ENCODE results near the gene CHST13. TPM values are rescaled to one million over a fixed set of nuclear protein-coding genes. Genes with fewer than 3 reads are reported as not detected.

The CHST13 gene
- total RNA-seq, 1 donor from 2014 or later = 0.64 TPM

DNA sequence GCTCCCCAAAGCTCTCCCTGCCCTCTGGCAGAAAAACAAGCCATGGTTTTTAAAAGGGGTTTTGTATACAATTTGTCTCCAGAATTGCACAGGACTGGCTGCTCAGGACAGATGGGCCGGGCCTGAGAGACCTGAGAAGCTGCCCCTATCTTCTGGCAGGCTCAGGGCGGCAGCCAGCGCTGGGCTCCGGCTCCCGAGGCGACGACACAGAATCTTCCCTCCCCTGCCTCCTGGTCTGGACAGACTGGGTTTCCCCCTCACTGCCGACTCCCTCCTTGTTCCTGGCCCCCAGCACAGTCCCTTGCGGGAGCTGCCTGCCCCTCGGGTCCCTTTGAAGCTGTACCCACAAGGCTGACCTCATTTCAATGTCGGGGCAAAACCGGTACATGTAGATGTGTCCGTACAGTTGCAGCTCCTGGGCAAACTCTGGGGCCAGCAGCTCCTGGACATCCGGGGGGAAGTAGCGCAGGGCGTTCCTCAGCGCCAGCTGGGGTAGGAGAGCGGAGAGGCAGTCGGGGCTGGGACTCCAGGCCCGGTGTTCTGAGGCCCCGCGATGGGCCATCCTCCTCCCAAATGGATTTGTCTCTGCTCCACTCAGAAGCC, 13.5 kb upstream of the CHST13 start:
- Histone ChIP-seq H3K27ac (no peak overlapping the region), H3K9me3 (no peaks in the 10 kb centered on the region), H3K27me3 (no peaks in the 10 kb centered on the region), H3K4me3 (no peak overlapping the region), H3K4me1 (no peaks in the 10 kb centered on the region), H3K36me3 (no peaks in the 10 kb centered on the region)
- TF ChIP-seq, protein P1, sequence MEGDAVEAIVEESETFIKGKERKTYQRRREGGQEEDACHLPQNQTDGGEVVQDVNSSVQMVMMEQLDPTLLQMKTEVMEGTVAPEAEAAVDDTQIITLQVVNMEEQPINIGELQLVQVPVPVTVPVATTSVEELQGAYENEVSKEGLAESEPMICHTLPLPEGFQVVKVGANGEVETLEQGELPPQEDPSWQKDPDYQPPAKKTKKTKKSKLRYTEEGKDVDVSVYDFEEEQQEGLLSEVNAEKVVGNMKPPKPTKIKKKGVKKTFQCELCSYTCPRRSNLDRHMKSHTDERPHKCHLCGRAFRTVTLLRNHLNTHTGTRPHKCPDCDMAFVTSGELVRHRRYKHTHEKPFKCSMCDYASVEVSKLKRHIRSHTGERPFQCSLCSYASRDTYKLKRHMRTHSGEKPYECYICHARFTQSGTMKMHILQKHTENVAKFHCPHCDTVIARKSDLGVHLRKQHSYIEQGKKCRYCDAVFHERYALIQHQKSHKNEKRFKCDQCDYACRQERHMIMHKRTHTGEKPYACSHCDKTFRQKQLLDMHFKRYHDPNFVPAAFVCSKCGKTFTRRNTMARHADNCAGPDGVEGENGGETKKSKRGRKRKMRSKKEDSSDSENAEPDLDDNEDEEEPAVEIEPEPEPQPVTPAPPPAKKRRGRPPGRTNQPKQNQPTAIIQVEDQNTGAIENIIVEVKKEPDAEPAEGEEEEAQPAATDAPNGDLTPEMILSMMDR (IDR thresholded peaks at IDR 0.05) = no peak
- no peak for ATAC-seq
- peak; percentile 51 for DNase-seq
- intact Hi-C loops (cut with DNase I) = no loop called here

DNA sequence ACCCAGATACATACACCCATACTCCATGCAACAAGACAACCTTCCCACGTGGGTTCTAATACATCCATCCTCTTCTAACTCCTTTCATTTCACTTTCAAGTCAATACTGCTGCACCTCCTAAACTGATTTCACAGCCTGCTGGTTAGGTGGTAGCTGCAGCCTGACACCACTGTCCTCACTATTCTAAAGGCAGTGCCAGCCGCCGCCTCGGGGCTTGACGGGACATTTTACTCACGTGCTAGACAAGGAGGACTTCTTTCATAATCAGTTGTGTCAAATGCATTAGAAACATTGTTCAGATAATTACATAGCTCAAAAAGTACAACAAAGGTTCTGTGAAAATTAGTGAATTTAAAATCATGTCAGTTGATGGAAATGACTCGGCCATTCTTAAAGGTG, 12.7 kb upstream of the CHST13 start:
- TF ChIP-seq, protein P1 (IDR thresholded peaks at IDR 0.05) = no peak
- peak; percentile 26 for DNase-seq
- intact Hi-C loops (cut with DNase I) = no loop called here

DNA sequence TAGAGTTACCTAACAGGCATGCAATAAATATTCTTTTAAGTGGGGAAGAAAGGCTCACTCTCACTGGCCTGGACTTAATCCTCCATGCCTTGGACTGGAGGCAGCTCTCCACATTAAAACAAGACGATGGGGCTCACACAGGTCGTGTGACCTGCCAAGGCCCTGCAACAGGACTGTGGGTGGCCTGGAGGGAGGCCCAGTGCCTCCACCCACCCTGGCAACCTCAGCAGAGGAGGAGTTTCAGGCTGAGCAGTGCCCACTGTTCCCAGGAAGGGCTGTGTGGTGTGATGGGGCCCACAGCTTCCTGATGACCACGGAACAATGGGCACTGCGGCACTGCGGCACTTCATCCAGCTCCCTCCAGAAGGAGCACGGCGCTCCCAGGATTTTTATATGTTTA, 11.9 kb upstream of the CHST13 start:
- ATAC-seq (no peak), DNase-seq (peak; percentile 50)
- intact Hi-C loops (cut with DNase I) = no loop called here

More for the DNA sequence above, 12.7 kb upstream of the CHST13 start:
- no peaks in the 10 kb centered on the region for H3K27me3 ChIP-seq
- no peaks in the 10 kb centered on the region for H3K4me1 ChIP-seq
- no peaks in the 10 kb centered on the region for H3K36me3 ChIP-seq
- H3K9me3 ChIP-seq = no peaks in the 10 kb centered on the region
- H3K27ac ChIP-seq = no peak overlapping the region
- ATAC-seq = no peak
- H3K4me3 ChIP-seq = no peak overlapping the region

DNA sequence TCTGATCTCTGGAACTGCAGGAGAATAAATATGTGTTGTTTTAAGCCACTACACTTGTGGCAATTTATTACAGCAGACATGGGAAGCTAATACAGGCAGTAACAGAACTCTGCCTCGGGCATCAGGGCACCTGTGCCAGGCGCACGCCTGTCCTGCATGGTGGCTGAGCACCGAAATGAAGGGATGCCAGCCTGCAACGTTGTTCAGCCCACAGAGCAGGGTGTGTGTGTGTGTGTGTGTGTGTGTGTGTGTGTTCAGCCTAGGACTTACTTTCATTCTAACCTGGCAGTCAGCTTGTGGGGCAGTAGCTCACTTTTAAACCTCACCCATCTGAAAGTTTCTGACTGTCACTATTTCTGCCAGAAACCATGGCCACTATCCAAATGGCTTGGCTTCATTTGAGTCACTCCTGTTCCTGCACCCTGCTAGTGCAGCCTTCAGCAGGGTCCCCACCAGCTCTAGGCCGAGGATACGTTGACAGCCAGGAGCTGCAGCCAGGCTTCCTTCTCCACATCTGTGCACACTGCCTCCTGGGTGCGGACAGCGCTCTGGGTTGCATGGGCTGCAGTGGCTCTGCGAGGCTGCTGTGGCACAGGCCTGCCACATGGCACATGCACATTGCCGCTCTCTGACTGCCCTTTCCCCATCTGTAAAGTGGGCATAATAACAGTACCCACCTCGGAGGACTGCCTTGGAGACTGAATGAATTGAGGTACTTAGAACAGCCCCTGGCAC, 10.9 kb upstream of the CHST13 start:
- Histone ChIP-seq H3K36me3 (no peaks in the 10 kb centered on the region), H3K4me3 (no peak overlapping the region), H3K27ac (no peak overlapping the region), H3K9me3 (no peaks in the 10 kb centered on the region), H3K4me1 (no peaks in the 10 kb centered on the region), H3K27me3 (no peaks in the 10 kb centered on the region)
- ATAC-seq (no peak), DNase-seq (peak; percentile 55)
- intact Hi-C loops (cut with DNase I) = no loop called here
- TF ChIP-seq, protein P1 (IDR thresholded peaks at IDR 0.05) = no peak

More for the DNA sequence above, 11.9 kb upstream of the CHST13 start:
- Histone ChIP-seq H3K27ac (no peak overlapping the region), H3K36me3 (no peaks in the 10 kb centered on the region), H3K27me3 (no peaks in the 10 kb centered on the region), H3K4me1 (no peaks in the 10 kb centered on the region), H3K4me3 (no peak overlapping the region), H3K9me3 (no peaks in the 10 kb centered on the region)
- TF ChIP-seq, protein P1 (IDR thresholded peaks at IDR 0.05) = no peak

DNA sequence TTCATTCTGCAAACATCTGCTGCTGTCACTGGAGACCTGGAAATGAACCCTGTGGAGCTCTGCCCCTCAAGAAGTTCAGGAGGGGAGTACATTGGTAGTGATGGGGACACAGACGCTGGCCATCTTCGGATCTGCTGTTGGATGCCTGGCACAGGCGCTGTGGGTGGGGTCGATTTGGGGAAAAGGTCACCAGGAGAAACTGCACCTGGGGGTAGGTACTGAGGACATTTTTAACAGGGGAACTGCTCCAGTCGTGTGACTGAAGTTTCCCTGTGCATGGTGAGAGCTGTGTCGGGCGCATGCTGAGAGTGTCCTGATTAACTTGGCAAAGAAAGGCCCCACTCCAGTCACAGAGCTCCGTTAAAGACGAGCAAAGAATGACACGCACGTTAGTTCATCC, 9.8 kb upstream of the CHST13 start:
- DNase-seq = peak; percentile 33

More for the DNA sequence above, 9.8 kb upstream of the CHST13 start:
- Histone ChIP-seq H3K36me3 (no peaks in the 10 kb centered on the region), H3K27me3 (no peaks in the 10 kb centered on the region), H3K27ac (no peak overlapping the region), H3K9me3 (no peaks in the 10 kb centered on the region), H3K4me1 (no peaks in the 10 kb centered on the region), H3K4me3 (no peak overlapping the region)
- no peak for ATAC-seq
- intact Hi-C loops (cut with DNase I) = no loop called here
- TF ChIP-seq, protein P1 (IDR thresholded peaks at IDR 0.05) = no peak

Measured in upper lobe of right lung (tissue), 1 donor.